GM18861 (cell line): ENCODE results near the gene NEU3.
"Not testable (repeated sequence)": the region's sequence is repeated elsewhere in the genome, so short reads cannot be mapped to it uniquely, and the experiment has no call there.

Experiments used
- ATAC-seq: cut with Tn5 transposase; IDR thresholded peaks from one replicate; pipeline ENCODE4 v1.9.1; 2021; ENCODE audit not compliant: unreplicated experiment

NEU3 gene

DNA sequence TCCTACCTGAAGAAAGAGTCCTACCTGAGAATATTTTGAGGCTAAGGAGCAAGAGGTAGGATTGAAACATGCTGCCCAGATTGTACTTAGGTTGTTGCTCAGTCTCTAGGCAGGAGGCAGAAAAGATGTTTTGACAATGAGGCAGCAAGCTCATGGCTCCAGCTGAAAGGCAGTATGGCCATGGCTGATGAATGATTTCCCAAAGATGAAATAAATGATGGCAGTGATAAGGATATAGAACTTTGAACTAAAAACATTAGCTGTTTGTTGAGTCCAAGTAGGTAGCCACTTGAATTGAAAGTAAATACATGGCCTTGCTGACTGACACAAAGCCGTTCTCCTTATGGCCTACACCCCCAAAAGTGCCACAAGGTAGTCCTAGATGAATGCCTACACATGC is 6.8 kb upstream of the NEU3 start:
- ATAC-seq: no peak

DNA sequence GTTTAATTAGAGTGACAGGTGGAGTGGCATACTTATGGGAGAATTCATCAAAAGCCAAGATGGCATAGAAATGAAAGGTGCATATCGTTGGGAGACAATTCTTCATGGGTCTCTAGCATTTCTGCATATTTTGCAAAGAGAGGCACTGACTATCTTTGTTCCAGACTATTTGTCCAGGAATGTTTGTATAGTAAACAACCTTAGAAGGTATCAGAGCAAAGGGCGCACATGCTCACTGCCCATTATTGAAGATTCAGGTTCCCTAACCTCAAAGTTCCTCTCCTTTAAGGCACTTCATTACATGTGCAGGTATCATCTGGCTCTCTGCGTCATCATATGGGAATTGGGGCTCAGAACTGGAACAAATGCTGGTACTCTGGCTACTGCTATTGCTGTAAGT is 4.7 kb upstream of the NEU3 start:
- no peak for ATAC-seq

DNA sequence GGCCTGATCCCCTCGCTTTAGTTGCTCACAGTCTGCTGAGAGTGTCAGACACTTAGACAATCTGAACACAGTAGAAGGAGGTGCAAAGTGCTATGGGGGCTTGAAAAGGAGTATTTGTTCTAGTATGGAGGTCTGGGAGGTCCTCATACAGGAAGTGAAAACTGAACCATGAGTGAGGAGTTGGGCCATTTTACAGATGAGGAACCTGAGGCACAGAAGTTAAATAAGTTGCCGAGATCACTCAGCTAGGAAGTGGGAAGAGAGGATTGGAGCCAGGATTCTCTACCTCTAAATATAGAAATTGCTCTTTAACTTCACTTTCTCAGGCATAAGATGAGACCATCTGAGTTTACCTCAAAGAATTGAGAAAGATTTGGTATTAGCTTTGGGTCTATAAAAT is 4.0 kb upstream of the NEU3 start:
- no peak for ATAC-seq

DNA sequence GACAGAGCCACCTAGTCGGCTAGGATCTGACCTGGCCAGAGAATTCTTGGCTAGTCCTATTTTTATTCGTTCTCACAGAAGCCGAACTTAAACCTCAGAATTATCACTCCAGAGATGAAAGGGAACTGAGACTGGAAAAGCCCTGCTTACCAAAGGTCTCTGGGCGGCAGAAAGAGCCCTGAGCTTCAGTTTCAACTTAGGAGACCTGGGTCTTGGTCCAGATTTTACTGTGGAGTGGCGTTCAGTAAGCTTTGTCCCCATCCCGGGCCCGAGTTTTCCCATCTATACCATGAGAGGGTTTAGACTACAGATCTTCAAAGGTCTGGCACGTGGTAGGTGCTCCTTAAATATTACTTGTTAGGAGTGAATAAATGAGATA is 516 bp downstream of the NEU3 start:
- peak; percentile 2 for ATAC-seq

DNA sequence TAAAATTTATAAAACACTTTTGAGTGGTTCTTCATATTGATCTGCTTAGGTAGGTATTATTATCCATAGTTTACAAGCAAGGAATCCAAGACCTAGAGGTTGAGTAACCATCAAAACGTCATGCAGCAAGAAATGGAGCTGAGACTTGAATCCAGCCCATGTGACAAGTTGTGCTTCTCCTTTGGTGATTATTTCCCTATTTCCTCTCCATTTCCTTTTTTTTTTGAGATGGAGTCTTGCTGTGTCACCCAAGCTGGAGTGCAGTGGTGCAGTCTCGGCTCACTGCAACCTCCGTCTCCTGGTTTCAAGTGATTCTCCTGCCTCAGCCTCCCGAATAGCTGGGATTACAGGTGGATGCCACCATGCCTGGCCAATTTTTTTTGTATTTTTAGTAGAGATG is 1.4 kb downstream of the NEU3 start:
- not testable (repeated sequence) for ATAC-seq

DNA sequence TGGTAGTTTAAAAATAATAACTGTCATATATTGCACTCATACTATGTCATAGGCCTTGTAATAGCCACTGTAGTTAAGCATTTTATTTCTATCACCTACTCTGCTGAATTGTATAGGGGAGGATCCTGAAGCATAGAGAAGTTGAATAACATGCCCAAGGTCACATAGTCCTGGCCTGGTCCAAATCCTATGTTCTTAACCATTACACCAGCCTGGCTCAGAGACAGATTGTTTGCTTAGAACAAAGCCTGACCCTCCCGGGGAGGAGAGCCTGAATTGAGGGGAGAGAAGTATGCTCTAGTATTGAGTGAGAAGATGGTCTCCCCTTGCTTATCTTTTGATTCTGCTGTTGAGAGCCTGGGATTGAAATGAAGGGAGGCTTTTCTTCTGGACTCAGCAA is 2.2 kb downstream of the NEU3 start:
- no peak for ATAC-seq

DNA sequence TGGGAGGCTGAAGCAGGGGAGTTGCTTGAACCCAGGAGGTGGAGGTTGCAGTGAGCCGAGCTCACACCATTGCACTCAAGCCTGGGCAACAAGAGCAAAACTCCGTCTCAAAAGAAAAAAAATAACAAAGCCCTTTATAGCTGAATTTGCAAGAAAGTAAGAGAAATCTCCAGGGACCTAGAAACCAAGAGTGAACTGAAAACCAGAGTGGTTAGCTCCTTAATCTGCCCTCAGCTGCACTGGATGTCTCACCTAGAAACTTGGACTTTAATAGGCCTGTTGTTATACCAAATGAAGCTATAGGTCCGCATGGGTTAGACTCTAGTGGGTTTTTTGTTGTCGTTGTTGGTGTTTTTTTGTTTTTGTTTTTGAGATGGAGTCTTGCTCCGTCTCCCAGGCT is 4.1 kb downstream of the NEU3 start:
- no peak for ATAC-seq

DNA sequence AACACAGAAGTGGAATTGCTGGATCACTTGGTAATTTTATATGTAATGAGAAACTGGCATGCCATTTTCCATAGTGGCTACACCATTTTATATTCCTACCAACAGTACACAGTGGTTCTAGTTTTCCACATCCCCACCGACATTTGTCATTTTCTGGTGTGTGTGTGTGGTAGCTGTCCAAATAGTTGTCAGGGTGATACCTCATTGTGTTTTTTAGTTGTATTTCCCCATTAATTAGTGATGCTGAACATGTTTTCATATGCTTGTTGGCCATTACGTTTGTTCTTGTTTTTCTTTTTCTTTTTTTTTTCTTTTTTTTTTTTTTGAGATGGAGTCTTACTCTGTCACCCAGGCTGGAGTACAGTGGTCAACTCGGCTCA is 12.2 kb downstream of the NEU3 start:
- no peak for ATAC-seq

DNA sequence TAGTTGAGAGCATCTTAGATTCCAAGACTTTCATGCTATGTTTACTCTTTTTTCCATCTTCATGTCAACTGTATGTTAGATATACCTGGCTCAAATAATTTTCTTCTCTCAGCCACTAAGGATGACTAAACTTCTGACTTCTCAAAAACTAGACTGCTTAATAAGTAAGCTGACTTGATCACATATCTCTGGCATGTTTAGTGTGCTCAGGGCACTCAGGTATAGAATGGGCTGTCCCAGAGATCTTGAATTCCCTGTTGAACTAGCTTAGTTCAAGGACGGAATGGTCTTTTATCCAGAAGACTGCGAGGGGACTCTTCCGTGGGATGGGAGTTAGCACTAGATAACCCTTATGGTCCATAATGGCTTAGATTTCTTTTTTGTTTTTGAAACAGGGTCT is 13.0 kb downstream of the NEU3 start:
- no peak for ATAC-seq

DNA sequence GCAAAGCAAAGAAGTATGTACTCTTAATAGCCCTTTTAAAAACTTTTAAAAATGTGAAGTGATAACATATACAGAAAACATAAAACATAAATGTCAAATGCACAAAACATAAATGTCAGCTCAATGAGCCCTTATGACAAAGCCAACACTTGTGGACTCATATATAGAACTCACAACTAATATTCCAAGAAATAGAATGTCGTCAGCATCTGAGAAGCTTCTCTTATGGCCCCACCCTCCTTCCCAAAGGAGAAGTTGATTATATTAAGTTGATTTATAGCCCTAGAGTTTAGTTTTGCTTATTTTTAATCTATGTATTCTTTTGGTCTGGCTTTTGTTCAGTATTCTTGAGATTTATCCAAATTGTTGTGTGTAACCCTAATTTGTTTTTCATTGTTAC is 13.8 kb downstream of the NEU3 start:
- ATAC-seq: no peak

DNA sequence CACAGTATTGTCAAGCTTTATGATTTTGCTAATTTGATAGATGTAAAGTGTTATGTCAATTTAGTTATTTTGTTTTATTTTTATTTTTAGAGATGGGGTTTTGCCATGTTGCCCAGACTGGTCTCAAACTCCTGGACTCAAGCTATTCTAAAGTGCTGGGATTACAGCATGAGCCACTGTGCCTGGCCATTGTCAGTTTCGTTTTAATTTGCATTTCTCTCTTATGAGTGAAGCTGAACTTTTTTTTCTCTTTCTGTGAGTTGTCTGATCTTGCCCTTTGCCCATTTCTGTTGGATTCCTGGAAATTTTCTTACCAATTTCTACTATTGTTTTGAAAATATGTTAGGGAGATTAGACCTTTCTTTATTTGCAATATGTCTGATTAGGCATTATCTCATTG is 15.5 kb downstream of the NEU3 start:
- ATAC-seq: no peak

DNA sequence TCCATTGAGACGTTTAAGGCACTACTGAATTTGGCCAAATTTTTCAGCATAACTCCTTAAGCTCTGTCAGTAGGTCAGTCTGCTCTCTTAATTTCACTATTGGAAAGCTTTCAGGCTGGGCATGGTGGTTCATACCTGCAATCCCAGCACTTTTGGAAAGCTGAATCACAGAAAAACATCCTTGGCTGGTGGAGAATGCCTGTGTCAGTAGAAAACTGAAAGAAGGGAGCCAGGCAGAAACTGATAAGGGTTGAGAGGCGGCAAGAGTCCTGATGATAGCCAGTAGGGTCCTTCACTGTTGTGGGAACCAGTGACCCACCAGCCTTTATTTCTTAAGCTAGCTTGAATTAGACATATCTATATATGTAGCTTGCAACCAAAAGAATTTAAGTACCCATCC is 22.6 kb downstream of the NEU3 start:
- ATAC-seq: no peak

DNA sequence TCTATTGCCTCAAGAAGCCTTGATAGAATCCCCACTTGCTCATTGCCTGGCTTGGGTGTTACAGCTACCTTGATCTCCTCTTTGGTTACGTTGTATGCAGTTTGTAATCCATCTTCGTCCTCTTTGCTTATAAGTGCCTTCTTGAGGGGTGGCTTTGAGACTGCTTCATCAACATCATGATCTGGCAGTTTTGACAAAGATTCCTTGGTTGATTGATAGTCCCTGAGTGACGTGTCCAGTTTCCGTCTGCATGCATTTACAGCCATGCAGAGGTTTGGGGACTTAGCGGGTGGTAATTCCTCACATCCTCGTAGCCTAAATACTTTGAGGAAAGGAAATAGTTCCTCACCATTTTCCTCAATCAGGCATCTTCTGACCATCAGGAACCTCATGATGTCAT is 23.1 kb downstream of the NEU3 start:
- no peak for ATAC-seq

DNA sequence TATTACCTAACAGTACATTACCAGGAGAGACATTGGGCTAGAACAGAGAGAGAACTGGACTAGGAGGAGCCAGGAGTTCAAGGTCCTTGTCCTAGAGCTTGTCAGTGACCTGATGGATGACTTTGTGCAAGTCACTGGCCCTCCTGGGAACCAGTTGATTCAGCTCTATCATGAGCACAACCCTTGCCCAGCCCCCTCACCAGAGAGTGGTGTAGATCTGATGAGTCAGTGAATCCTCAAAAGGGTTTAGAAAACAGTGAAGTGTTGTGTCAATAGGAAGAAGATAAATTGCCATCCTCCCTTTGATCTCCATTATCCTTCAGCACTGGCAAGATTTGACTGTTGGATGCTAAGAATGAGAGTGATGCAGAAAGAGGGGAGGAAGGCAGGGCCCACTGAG is 24.3 kb downstream of the NEU3 start:
- ATAC-seq: no peak

DNA sequence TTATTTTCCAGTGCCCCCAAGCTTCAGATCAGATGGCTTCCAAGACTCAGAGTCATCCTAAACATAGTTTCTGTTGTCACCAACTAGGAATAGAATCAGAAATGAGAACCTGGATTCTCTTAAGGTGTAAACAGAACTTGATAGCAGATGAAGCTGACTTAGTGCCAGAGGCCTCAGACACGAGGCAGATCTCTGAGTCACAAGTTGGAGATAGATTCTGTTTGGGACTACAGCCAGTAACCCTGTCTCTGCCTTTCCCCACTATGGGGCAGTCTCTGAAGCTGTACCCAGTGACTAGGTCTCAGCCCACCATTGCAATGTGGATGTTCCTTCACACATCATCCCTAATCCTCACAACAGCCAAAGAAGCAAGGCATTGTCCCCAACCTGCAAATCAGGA is 25.4 kb downstream of the NEU3 start:
- no peak for ATAC-seq

DNA sequence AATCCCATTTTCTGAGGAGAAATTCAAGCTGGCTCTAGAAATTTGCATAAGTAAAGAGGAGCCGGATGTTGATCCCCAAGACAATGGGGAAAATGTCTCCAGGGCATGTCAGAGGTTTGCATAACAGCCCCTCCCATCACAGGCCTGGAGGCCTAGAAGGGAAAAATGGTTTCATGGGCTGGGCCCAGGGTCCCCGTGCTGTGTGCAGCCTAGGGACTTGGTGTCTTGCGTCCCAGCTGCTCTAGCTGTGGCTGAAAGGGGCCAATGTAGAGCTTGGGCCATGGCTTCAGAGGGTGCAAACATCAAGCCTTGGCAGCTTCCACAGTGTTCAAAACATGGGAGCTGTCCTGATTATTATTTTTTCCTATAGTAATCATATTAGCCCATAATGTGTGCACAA is 30.5 kb downstream of the NEU3 start:
- ATAC-seq: not testable (repeated sequence)

DNA sequence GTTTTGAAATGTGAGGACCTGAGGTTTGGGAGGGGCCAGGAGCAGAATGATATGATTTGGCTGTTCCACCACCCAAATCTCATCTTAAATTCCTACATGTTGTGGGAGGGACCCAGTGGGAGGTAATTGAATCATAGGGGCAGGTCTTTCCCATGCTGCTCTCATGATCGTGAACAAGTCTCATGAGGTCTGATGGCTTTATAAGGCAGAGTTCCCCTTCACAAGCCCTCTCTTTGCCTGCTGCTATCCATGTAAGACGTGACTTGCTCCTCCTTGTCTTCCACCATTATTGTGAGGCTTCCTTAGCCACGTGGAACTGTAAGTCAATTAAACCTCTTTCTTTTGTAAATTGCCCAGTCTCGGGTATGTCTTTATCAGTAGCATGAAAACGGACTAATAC is 31.6 kb downstream of the NEU3 start:
- not testable (repeated sequence) for ATAC-seq

DNA sequence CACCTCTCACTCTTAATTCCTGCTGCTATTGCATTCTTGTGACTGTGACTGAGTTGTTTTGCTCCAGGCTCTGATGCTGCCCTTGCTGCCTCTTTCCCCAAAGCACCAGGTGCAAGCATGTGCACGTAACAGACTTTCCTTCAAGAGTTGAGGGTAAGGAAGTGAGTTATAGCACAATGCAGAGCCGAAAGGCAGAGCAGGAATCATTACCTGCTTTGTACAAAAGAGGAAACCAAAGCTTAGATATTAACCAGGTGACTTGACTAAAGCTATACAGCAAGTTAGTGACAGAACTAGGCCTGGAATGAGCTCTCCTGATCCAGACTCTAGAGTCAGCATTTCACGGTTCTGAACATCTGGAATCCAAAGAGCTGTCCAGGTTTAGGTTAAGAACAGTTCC is 33.6 kb downstream of the NEU3 start:
- ATAC-seq: peak; percentile 84

DNA sequence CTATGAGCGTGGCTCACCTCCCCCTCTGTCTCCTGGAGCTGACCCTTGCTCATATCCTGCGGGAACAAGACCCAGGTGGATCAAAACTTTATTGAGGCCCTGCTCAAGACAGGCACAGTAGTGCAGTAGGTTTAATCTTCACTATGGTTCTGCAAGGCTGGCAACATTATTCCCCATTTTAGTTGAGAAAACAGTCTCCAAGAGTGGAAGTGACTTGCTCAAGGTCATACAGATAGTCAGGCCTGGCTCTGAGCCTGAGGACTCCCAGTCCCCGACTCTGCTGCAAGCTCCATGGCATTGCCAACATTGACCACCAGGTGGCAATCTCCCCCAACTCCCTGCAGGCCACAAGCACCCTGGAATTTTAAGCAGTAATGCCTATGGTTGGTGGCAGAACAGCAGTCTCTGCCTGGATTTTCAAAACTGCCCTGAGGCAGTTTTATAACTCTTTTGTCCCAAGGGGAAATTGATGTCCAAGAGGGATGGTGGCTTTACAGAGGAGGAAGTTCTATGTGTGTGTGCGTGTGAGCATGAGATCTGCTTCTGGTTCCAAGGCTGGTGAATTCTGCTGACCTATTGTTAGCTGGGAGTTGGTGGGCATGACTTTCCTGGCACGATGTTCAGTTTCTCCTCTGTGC is 34.1 kb downstream of the NEU3 start:
- no peak for ATAC-seq

DNA sequence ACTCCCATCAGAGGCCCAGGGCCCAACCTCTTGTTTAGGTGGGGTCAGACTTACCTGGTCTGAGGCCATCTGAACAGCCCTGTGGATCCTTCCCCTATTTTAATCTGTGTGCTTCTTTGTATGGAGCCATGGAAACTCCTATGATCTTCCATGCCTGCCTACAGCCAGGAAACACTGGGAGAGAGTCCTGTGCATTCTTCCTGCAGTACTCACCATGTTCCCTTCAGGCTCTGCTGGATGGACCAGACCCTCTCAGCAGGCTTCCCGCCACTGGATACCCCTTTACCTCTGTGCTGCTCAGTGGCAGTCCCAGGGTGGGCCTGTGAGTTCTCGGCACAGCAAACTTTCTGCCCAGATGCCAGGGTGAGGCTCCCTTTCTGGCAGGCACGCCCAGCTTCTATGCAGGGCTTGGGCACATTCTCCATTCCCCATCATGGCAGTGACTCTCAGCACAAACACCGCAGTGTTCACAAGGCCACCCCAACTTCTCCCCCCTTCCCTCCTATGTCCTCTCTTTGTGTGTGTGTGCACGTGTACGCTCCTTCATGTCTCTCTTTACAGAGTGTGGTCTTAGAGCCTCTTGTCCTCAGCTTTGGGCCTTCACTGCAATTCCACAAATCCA is 34.8 kb downstream of the NEU3 start:
- no peak for ATAC-seq

DNA sequence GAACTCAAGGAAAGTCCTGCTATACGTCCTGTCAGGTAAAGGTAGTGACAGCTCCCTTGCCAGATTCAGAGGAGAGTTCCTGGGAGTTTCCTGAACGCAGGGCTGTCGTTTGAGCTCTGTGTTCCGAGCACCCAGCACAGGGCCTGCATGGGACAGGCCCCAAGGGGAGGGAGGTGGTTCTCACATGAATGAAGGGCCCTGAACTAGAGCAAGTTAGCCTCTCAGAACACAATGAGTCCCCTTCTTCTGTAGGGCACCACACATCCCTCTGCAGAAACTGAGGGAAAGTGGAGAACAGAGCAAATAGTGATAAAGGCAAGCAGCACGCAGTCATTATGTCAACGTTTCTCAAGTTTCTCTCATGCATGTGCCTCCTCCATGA is 35.3 kb downstream of the NEU3 start:
- no peak for ATAC-seq

DNA sequence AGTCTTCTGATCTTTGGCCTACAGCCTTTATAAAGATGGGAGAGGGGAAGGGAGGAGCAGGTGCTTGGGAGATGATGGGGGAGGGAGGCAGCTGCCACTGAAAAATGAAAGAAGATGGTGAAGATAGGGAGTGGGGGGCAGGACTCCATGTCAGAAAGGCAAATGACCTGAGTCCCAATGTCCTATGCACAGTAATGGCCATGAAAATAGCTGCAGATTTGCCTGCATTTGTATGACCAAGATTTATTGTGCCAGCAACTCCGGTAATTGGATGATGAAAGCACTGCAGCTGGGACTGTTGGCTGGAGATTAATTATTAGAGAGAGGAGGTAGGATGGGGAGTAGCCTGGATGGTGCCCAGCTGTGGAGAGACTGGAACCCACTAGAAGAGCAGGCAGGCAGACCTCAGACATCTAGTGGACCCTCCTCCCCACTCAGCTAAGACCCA is 36.1 kb downstream of the NEU3 start:
- no peak for ATAC-seq

DNA sequence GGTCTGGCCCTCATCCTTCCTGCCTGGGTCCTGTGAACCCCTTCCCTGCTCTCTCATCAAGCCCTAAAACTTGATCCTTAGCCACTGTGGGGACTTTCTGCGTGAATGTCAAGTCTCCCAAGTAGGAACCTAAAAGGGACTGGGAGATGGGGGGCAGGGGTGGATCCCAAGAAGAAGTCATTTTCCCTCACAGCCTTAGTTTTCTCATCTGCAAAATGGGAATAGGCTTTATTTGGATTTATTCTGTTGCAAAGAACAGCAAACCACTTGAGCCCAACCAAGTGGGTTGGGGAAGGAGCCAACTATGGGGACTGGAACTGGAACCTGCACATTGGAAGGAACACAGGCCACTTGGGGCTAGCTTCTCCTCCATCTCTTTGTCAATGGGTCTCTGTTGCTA is 36.8 kb downstream of the NEU3 start:
- ATAC-seq: no peak
